Smooth muscle cell (in vitro differentiated cells): ENCODE data around the gene FGGY. TPM values are rescaled to one million over a fixed set of nuclear protein-coding genes. Genes with fewer than 3 reads are reported as not detected.

Experiments
- DNase-seq: peaks from one replicate; lab custom pipeline; 2025; ENCODE audit not compliant: unreplicated experiment; lab: John Stamatoyannopoulos, UW
- H2AFZ ChIP-seq: fragments of 200-600 bp; sonication (generic); 2 replicates; pipeline ENCODE4 v1.6.0; 2016; ENCODE audit warnings: antibody characterized with exemption, low read depth, mild to moderate bottlenecking
- H3F3A ChIP-seq: fragments of 200-600 bp; sonication (generic); 2 replicates; pipeline ENCODE4 v1.6.0; 2017; ENCODE audit warnings: antibody characterized with exemption, low read depth
- H3K27ac ChIP-seq: fragments of 200-600 bp; sonication (generic); 2 replicates; pipeline ENCODE4 v1.5.1; 2016; ENCODE audit warnings: low read depth, mild to moderate bottlenecking
- H3K27me3 ChIP-seq: fragments of 200-600 bp; sonication (generic); 2 replicates; pipeline ENCODE4 v1.6.1; 2016; ENCODE audit warnings: low read depth, mild to moderate bottlenecking
- H3K36me3 ChIP-seq: fragments of 200-600 bp; sonication (generic); 2 replicates; pipeline ENCODE4 v1.5.1; 2016; ENCODE audit warnings: low read depth
- H3K4me1 ChIP-seq: fragments of 200-600 bp; sonication (generic); 2 replicates; pipeline ENCODE4 v1.5.1; 2016; ENCODE audit warnings: low read depth
- H3K4me2 ChIP-seq: fragments of 200-600 bp; sonication (generic); 2 replicates; pipeline ENCODE4 v1.6.0; 2016; ENCODE audit warnings: mild to moderate bottlenecking
- H3K4me3 ChIP-seq: fragments of 200-600 bp; sonication (generic); 2 replicates; pipeline ENCODE4 v1.5.1; 2016; ENCODE audit warnings: mild to moderate bottlenecking
- H3K79me2 ChIP-seq: fragments of 200-600 bp; sonication (generic); 2 replicates; pipeline ENCODE4 v1.6.0; 2016; ENCODE audit warnings: low read depth, mild to moderate bottlenecking
- H3K9ac ChIP-seq: fragments of 200-600 bp; sonication (generic); 2 replicates; pipeline ENCODE4 v1.6.0; 2016; ENCODE audit warnings: low read depth
- H3K9me3 ChIP-seq: fragments of 200-600 bp; sonication (generic); replicated peaks from 2 replicates; pipeline ENCODE4 v1.5.1; 2016; ENCODE audit warnings: low read depth
- H4K20me1 ChIP-seq: fragments of 200-600 bp; sonication (generic); 2 replicates; pipeline ENCODE4 v1.6.0; 2016; ENCODE audit warnings: low read depth
- CTCF ChIP-seq: fragments of 200-600 bp; sonication (generic); IDR thresholded peaks from 2 replicates; pipeline ENCODE4 v1.5.1; 2017; ENCODE audit warnings: borderline replicate concordance, mild to moderate bottlenecking, antibody characterized with exemption; ENCODE audit not compliant: insufficient read depth, poor library complexity, severe bottlenecking
- WGBS: methylation state at CpG from one replicate; pipeline ENCODE4 v1.1.7; 2016; ENCODE audit warnings: low lambda C conversion rate; 5-methylcytosine and 5-hydroxymethylcytosine counted together
- polyA plus RNA-seq: library from polyadenylated mRNA; unstranded; fragments of >200 nt; fragmentation: Nextera tagmentation; extraction: Ambion mirVana; gene quantifications from 2 replicates; pipeline ENCODE4 v1.2.1, GENCODE V29; 2016
- total RNA-seq: library from RNA; depleted of rRNA; stranded (reverse); fragments of >200 nt; gene quantifications from 2 replicates; pipeline ENCODE4 v1.2.3, GENCODE V29; 2014

The FGGY gene
- total and polyA plus RNA-seq, 2 experiments from 2014 or later = 5.1 to 9.2 TPM

DNA sequence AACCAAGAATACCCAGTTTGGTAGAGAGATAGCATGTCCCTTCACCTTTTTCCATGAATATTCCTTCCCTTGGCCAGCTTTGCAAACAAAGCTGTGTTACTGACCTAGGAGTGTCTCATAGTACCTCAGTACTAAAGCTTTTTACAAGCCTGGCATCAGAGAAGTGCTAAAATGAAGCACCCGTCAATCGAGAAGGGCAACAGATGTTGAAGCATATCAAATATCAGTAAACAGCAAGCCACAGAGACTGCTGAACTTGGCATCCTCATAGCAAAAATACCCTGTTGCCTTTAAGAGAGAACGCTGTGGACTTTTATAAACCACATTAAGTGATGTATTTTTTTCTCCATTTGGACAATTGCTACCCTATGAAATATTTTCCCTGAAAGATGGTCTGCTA lies 389.3 kb downstream of the FGGY start:
- H3K9me3 ChIP-seq = no peaks in the 10 kb centered on the region
- TF ChIP-seq CTCF = no peak
- no peak overlapping the region for H3K27ac ChIP-seq
- no peak overlapping the region for H3K4me2 ChIP-seq
- no peaks in the 10 kb centered on the region for H4K20me1 ChIP-seq
- no peaks in the 10 kb centered on the region for H3K79me2 ChIP-seq
- no peak overlapping the region for H2AFZ ChIP-seq
- H3K9ac ChIP-seq = no peak overlapping the region
- DNase-seq = no peak
- no peaks in the 10 kb centered on the region for H3F3A ChIP-seq
- no peak overlapping the region for H3K4me3 ChIP-seq
- H3K36me3 ChIP-seq = no peaks in the 10 kb centered on the region
- no peaks in the 10 kb centered on the region for H3K27me3 ChIP-seq
- 84% methylated on average over 3 of the region's 3 CpGs for WGBS
- H3K4me1 ChIP-seq = peaks cover 26% of the 10 kb centered on the region

GRCh38 chr1:59686574-59686973 lies 389.7 kb downstream of the FGGY start:
- Histone ChIP-seq H4K20me1 (no peaks in the 10 kb centered on the region), H3K27me3 (no peaks in the 10 kb centered on the region), H3K36me3 (no peaks in the 10 kb centered on the region), H3K4me1 (peaks cover 30% of the 10 kb centered on the region), H3F3A (no peaks in the 10 kb centered on the region), H3K9ac (no peak overlapping the region), H3K4me2 (no peak overlapping the region), H2AFZ (no peak overlapping the region), H3K9me3 (no peaks in the 10 kb centered on the region), H3K79me2 (no peaks in the 10 kb centered on the region), H3K27ac (no peak overlapping the region), H3K4me3 (no peak overlapping the region)
- WGBS = 90% methylated on average over 2 of the region's 2 CpGs
- TF ChIP-seq CTCF = no peak
- no peak for DNase-seq

DNA sequence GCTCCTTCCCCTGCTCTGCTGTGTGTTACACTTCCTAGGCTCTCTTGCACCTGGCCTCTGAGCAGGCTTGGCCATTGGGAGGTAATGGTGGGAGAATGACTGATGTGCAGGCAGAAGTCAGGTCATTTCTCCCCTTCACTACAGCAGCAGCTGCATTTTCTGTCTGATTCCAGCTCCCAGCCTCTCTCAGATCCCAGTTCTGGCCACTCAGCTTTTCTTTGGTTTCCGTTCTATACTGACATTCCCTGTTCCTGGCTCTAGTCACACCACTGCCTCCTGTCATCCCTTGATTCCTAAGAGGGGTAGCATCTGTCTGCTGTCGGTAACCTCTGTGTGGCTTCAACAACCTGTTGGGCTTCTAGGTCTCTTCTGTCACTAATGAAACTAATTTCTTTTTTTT lies 390.2 kb downstream of the FGGY start:
- Histone ChIP-seq H3K4me1 (peaks cover 31% of the 10 kb centered on the region), H3K9me3 (no peaks in the 10 kb centered on the region), H2AFZ (no peak overlapping the region), H4K20me1 (no peaks in the 10 kb centered on the region), H3K27me3 (no peaks in the 10 kb centered on the region), H3F3A (no peaks in the 10 kb centered on the region), H3K9ac (no peak overlapping the region), H3K4me3 (no peak overlapping the region), H3K27ac (no peak overlapping the region), H3K79me2 (no peaks in the 10 kb centered on the region), H3K4me2 (no peak overlapping the region), H3K36me3 (no peaks in the 10 kb centered on the region)
- no peak for TF ChIP-seq CTCF
- 48% methylated on average over 2 of the region's 2 CpGs for whole genome bisulfite sequencing
- no peak for DNase-seq

GRCh38 chr1:59688976-59689375 lies 392.1 kb downstream of the FGGY start:
- no peak overlapping the region for H2AFZ ChIP-seq
- H3K4me1 ChIP-seq = peaks cover 21% of the 10 kb centered on the region
- H3K9ac ChIP-seq = no peak overlapping the region
- H3K4me3 ChIP-seq = no peak overlapping the region
- peak overlapping the region; percentile 3 for H3K4me2 ChIP-seq
- no peaks in the 10 kb centered on the region for H3F3A ChIP-seq
- H4K20me1 ChIP-seq = no peaks in the 10 kb centered on the region
- no peaks in the 10 kb centered on the region for H3K27me3 ChIP-seq
- WGBS = 66% methylated on average over 5 of the region's 5 CpGs
- H3K27ac ChIP-seq = no peak overlapping the region
- no peak for DNase-seq
- TF ChIP-seq CTCF = no peak
- no peaks in the 10 kb centered on the region for H3K36me3 ChIP-seq
- H3K79me2 ChIP-seq = no peaks in the 10 kb centered on the region
- H3K9me3 ChIP-seq = no peaks in the 10 kb centered on the region
